GM19238 (cell line): ENCODE data around the gene AKAP13.

Experiments
- DNase-seq: peaks from one replicate; pipeline ENCODE4 v3.0.0; 2011; ENCODE audit warnings: low spot score; ENCODE audit not compliant: insufficient read length

Gene AKAP13

DNA sequence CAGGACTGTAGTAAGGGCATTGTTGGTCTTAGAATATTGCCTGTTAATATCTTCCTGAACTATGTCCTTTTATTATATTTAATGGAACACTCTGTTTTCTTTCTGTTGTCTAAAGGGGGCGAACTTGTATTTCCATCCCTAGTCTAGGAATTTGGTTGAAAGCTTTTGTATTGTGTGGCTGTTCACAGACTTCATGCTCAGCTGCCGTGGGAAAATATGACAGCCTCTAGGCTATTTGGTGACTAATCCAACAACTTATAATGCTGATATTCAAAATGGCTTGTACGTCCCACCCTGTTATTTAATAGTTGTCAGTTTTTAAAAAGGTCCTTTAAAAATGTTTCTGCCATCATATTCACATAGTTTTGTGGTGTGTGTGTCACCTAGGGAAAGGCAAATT lies 211.7 kb downstream of the AKAP13 start:
- DNase-seq = no peak

- DNase-seq = no peak
Measured at GRCh38 chr15:85593809-85594445, 213.5 kb downstream of the AKAP13 start.

- no peak for DNase-seq
Measured at GRCh38 chr15:85595804-85596536, 215.6 kb downstream of the AKAP13 start.

DNA sequence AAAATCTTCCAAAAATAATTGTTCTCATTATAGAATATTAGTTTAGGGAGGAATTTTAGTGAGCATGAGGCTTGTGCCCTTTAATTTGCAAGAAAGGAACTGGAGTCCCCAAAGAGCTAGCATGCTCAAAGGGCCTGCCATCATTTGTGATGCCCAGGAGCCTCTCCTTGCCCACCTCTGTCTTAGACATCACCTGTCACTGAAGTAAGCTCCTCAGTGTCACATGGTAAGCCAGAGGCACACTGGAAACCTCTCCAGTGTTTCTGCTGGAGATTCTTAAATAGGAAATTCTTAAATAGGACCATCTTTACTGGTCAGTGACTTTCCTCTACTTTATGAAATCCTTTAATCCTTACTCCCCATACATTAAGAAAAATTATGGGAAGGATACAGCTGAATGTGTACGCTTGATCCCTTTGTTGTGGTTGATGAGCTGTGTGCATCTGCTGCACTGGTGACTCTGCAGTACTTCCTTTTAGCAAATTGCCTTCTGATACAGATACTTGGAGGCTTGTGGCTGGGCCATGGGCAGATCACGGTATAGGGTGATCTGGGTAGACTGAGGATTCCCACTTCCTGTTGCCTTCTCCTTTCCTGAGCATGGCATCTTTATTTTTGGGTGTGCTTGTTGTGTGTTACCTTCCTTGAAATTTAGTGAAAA lies 216.9 kb downstream of the AKAP13 start:
- DNase-seq = no peak

- no peak for DNase-seq
Measured at GRCh38 chr15:85598219-85598618, 217.8 kb downstream of the AKAP13 start.

DNA sequence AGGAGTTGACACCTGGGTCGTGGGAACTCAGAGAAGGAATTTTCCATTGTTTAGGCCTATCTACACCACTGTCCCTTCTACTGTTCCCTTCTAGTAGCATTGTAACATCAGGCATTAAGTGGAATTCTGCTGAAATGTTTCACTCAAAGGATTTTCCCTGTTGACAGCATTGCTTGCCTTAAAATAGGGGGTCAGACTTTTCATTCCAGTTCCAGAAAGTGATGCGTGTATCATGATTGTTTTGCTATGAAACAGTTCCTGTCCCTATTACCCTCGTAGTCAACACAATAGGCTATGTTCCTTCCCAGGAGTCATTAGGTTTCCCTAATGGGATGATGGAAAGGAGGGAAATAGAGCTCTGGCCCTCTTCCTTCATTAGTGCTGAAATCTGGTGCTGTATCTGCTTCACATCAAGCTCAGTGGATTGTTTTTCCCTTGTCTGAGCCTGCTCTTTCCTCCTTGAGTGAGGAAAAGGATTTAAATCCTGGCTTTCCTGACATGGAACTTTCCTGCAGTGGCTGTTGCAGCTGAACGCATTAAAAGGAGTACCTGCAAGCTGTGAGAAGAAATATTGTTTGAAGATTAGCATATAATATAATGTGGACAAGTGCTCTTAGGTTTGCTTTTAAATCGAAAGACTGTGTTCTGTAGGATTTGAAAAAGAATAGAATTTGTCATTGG lies 218.5 kb downstream of the AKAP13 start:
- DNase-seq = no peak

GRCh38 chr15:85600001-85600400 lies 219.6 kb downstream of the AKAP13 start:
- DNase-seq = no peak

DNA sequence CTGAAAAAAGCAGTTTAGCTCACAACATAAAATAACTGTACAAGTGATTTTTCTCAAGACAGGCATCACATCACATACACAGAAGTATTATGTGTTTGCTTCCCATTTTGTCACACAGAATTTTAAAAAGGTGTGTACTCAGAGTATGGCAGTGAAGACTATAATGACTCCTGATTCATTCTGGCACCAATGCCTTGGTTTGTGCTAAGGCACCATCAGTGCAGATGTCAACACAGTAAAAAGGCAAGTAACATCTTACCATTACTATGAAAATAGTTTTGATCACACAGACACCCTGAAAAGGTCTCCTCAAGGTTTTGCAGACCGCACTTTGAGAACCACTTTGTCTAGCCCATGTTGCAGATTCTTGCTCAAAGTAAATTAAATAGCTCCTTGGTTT lies 222.8 kb downstream of the AKAP13 start:
- no peak for DNase-seq

DNA sequence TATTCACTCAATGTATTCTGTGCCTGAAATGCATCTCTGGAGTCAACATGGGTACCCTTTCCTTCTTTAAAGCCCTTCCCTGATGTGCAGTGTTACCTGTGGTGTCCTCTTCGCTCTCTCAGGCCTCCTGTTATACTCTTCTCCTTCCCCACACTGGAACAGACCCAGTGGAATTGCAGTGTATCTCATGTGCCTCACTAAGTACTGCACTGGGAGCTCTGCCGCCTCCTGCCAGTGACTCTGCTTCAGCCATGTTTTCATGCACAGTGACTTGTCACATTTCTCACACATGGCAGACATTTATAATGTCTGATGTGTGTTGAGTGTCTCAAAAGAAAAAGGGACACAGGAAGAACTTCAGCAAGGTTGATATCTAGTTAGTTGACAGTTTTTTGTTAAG lies 223.3 kb downstream of the AKAP13 start:
- DNase-seq = no peak

DNA sequence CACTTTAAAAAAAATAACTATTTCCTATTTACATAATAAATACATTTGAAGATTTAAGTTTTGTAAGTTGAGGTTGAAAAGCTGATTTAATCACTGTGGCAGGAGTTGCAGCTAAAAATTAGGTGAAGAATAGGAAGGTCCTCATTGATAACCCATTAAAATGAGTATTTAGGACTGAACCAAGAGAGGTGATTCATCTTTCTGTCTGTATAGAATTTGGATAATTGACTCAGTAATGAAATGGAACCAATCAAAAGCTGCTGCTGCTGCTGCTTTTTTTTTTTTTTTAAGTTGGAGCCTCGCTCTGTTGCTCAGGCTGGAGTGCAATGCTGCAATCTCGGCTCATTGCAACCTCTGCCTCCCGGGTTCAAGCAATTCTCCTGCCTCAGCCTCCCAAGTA lies 223.8 kb downstream of the AKAP13 start:
- no peak for DNase-seq

- no peak for DNase-seq
Measured at GRCh38 chr15:85606738-85607137, 226.3 kb downstream of the AKAP13 start.

GRCh38 chr15:85607141-85607806 lies 226.9 kb downstream of the AKAP13 start:
- no peak for DNase-seq

- DNase-seq = no peak
Measured at GRCh38 chr15:85607842-85608241, 227.4 kb downstream of the AKAP13 start.

DNA sequence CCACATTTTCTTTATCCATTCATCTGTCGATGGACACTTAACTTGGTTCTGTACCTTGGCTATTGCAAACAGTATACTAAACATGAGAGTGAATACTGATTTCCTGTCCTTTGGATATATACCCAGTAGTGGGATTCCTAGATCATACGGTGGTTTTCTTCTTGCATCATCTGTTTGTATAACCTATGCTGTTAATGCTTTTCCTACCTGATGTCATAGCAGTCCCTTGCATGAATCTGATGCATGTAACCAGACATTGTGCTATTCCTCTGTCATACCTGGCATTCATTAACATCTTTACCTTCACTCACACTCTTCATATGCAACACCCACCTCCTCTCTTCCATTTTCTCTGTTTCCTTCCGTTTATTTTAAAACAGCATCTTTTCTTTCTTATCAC lies 229.1 kb downstream of the AKAP13 start:
- DNase-seq = no peak

- no peak for DNase-seq
Measured at GRCh38 chr15:85611361-85611760, 231.0 kb downstream of the AKAP13 start.

DNA sequence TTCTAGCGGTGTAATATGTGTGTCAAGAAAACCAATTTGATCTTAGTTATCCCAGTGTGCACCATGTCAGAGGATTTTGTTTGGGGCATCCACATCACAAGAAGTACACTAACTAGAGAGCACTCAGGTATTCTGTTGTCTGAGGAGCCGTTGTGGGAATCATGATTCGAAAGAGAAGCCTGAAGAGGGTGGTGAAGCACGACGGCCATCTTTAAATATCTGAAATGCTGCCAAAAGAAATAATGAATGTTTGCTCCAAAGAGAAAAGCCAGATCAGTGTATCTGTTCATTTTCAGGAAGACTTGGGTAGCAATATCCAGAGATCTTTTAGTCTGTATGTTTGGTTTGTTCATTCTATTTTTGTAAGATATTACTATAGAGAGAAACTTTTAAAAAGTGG lies 233.7 kb downstream of the AKAP13 start:
- no peak for DNase-seq

DNA sequence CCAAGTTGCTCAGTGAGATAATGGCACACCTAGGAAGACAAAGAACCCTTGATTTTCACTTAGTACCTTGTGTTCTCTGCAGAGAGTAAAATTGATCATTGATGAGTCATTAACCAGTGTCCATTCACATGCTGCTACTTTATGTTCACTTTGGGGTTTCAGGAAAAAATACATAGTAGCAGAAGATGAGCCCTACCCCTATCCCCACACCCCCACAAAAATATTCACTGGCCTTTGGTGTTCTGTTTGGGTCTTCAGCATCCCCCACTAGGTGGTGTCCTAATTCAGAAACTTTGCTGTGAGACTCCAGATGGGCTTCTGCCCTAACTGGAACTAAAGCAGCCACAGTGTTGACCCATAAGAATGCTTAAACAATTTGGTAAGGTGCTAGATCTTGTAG lies 235.5 kb downstream of the AKAP13 start:
- DNase-seq = no peak

- DNase-seq = no peak
Measured at GRCh38 chr15:85616549-85617110, 236.2 kb downstream of the AKAP13 start.

DNA sequence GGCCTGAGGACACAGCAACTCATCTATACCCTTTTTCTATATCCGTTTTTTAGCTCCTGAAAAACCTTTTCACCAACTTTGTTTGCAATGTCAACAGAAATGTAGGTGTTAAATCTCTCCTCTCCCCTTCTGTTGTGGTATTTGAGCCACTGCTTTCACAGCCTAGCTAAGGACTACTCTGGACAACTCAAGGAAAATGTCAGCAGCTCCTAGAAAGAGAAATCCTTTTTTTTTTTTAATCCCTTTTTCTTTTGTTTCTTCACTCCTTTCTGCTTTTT lies 237.8 kb downstream of the AKAP13 start:
- no peak for DNase-seq

DNA sequence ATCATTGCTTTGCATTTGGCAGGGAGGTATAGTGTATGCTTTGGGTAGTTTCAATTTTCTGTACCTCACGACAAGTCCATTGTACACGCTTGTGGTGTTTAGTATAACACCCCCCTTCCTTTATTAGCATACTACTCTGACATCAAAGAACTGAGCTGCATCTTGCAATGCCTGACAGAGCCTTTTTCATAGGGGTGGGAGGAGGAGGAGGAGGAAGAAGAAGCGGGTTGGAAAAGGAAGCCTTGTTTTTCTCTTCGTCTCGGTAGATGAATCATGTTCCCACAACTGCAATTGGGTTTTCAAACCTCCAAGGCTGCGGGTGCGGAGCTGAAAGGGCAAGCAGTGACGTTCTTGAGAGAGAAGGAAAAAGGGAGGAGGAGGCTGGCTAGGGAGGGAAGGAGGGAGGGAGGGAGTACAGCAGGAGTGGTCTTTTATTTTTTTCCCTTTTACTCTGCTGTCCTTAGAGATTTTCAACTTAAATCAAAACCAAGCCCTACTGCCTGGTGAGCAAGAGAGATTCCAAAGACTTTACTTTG lies 238.6 kb downstream of the AKAP13 start:
- no peak for DNase-seq

- no peak for DNase-seq
Measured at GRCh38 chr15:85619992-85620689, 239.7 kb downstream of the AKAP13 start.
